ENCODE results near the gene MAP3K12.

The MAP3K12 gene

DNA sequence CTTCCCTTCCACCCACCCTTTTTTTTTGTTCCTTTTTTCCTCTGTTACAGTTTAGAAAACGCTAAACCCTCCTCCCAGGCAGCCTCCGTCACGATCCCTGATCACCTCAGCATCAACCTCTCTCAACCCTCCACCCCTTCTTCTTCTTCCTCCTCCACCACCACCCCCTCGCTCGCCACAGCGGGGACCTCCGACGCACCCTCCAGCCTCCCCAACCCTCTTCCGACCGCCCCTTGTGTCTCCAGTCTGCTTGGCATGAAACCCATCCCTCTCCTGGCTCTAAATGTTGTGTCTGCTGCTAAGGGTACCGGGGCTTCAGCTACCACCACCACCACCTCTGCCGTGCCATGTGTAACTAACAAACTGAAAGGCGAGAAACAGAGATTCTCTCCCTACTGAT lies 24.4 kb downstream of the MAP3K12 start:
- TF ChIP-seq POLR2AphosphoS5 (IDR thresholded peaks at IDR 0.05; ENCODE audit: low read depth) (no peak), GABPA (IDR thresholded peaks at IDR 0.05; ENCODE audit: low read depth) (no peak), SPI1 (IDR thresholded peaks at IDR 0.05; ENCODE audit: borderline replicate concordance, low read depth) (no peak)
- TF ChIP-seq, protein P1, sequence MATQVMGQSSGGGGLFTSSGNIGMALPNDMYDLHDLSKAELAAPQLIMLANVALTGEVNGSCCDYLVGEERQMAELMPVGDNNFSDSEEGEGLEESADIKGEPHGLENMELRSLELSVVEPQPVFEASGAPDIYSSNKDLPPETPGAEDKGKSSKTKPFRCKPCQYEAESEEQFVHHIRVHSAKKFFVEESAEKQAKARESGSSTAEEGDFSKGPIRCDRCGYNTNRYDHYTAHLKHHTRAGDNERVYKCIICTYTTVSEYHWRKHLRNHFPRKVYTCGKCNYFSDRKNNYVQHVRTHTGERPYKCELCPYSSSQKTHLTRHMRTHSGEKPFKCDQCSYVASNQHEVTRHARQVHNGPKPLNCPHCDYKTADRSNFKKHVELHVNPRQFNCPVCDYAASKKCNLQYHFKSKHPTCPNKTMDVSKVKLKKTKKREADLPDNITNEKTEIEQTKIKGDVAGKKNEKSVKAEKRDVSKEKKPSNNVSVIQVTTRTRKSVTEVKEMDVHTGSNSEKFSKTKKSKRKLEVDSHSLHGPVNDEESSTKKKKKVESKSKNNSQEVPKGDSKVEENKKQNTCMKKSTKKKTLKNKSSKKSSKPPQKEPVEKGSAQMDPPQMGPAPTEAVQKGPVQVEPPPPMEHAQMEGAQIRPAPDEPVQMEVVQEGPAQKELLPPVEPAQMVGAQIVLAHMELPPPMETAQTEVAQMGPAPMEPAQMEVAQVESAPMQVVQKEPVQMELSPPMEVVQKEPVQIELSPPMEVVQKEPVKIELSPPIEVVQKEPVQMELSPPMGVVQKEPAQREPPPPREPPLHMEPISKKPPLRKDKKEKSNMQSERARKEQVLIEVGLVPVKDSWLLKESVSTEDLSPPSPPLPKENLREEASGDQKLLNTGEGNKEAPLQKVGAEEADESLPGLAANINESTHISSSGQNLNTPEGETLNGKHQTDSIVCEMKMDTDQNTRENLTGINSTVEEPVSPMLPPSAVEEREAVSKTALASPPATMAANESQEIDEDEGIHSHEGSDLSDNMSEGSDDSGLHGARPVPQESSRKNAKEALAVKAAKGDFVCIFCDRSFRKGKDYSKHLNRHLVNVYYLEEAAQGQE (IDR thresholded peaks at IDR 0.05; ENCODE audit: insufficient replicate concordance, low read depth) = no peak
- TF ChIP-seq, protein P2, sequence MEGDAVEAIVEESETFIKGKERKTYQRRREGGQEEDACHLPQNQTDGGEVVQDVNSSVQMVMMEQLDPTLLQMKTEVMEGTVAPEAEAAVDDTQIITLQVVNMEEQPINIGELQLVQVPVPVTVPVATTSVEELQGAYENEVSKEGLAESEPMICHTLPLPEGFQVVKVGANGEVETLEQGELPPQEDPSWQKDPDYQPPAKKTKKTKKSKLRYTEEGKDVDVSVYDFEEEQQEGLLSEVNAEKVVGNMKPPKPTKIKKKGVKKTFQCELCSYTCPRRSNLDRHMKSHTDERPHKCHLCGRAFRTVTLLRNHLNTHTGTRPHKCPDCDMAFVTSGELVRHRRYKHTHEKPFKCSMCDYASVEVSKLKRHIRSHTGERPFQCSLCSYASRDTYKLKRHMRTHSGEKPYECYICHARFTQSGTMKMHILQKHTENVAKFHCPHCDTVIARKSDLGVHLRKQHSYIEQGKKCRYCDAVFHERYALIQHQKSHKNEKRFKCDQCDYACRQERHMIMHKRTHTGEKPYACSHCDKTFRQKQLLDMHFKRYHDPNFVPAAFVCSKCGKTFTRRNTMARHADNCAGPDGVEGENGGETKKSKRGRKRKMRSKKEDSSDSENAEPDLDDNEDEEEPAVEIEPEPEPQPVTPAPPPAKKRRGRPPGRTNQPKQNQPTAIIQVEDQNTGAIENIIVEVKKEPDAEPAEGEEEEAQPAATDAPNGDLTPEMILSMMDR (IDR thresholded peaks at IDR 0.05; ENCODE audit: insufficient read depth, low read length) = no peak
- DNase-seq (ENCODE audit: low read depth in 1 of 2, low spot score in 1 of 2) = no peak
- Histone ChIP-seq H3K27me3 (ENCODE audit: insufficient read depth, poor library complexity, severe bottlenecking) (no peaks in the 10 kb centered on the region), H3K4me3 (replicated peaks; ENCODE audit: insufficient read depth, low read length) (no peak overlapping the region), H3K27ac (replicated peaks) (no peak overlapping the region)

DNA sequence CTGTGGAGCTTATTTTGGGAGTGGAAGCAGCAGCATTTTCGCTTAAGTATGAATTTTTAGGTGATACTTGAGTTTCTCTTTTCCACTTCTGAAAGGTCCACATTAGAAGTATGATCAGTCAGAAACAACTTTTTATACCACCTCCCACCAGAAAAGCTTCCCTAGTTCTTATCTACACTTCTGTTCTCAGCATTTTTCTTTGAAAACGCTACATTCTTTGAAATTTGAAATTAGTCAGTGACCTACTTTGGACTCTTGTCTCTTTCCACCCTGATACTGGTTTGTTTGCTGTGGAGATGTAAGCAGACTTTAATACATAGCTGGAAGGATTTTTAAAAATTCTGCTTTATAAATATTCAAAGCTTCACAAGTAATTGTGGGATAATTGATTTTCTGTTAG lies 25.2 kb downstream of the MAP3K12 start:
- no peak for DNase-seq (ENCODE audit: low read depth in 1 of 2, low spot score in 1 of 2)
- TF ChIP-seq, protein P1 (IDR thresholded peaks at IDR 0.05; ENCODE audit: insufficient replicate concordance, low read depth) = no peak
- no peaks in the 10 kb centered on the region for H3K27me3 ChIP-seq (ENCODE audit: insufficient read depth, poor library complexity, severe bottlenecking)
- H3K4me3 ChIP-seq (replicated peaks; ENCODE audit: insufficient read depth, low read length) = no peak overlapping the region
- no peak overlapping the region for H3K27ac ChIP-seq (replicated peaks)

DNA sequence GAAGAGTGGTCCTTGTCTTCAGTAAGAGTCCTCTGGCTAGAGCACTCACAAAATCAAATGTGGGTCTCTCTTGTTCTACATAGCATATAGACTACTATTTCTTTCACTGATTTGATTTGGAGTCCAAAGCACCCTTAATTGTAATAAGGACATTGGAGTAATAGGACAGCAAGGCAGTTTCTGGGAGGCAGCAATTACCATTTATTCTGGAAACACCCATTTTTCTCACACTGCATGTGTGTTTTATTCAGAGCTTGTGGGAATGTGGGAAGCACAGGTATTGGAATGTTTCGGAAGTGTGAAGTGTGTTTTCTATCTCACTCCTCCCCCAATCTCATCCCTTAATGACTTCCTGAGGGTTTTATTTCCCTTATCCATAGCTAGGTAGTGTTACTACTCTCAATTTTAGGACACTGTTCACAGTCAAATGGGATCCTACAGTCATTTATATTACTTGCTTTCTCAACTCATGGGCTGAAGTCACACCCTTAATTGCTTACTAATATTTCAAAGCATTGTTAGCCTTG lies 27.1 kb downstream of the MAP3K12 start:
- Histone ChIP-seq H3K27me3 (ENCODE audit: insufficient read depth, poor library complexity, severe bottlenecking) (no peaks in the 10 kb centered on the region), H3K27ac (replicated peaks) (no peak overlapping the region), H3K4me3 (replicated peaks; ENCODE audit: insufficient read depth, low read length) (no peak overlapping the region)
- TF ChIP-seq SPI1 (IDR thresholded peaks at IDR 0.05; ENCODE audit: borderline replicate concordance, low read depth) (no peak), POLR2AphosphoS5 (IDR thresholded peaks at IDR 0.05; ENCODE audit: low read depth) (no peak)
- TF ChIP-seq, protein P1 (IDR thresholded peaks at IDR 0.05; ENCODE audit: insufficient replicate concordance, low read depth) = no peak
- TF ChIP-seq, protein P2 (IDR thresholded peaks at IDR 0.05; ENCODE audit: insufficient read depth, low read length) = no peak
- DNase-seq (ENCODE audit: low read depth in 1 of 2, low spot score in 1 of 2) = no peak

DNA sequence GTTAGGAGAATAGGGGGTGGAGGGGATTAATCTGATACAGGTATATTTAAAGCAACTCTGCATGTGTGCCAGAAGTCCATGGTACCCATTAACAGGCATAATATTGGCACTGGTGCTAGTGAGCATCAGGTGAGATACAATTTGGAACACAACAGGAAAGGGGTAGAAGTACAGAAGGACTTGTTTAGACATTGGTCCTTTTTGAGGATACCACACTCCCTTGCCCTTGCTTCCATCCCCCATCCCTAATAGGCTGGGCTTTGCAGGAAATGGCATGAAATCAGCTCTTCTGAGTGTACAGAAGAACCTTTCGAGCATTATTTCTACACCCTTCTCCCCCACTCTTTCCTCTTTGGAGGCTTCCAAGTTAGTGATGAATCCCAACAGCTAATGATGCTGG lies 31.0 kb downstream of the MAP3K12 start:
- no peaks in the 10 kb centered on the region for H3K27me3 ChIP-seq (ENCODE audit: insufficient read depth, poor library complexity, severe bottlenecking)
- TF ChIP-seq, protein P1 (IDR thresholded peaks at IDR 0.05; ENCODE audit: insufficient replicate concordance, low read depth) = no peak
- TF ChIP-seq SPI1 (IDR thresholded peaks at IDR 0.05; ENCODE audit: borderline replicate concordance, low read depth) (no peak), GABPA (IDR thresholded peaks at IDR 0.05; ENCODE audit: low read depth) (no peak)
- TF ChIP-seq, protein P2 (IDR thresholded peaks at IDR 0.05; ENCODE audit: insufficient read depth, low read length) = no peak

More for the DNA sequence above, 31.0 kb downstream of the MAP3K12 start:
- H3K4me3 ChIP-seq (replicated peaks; ENCODE audit: insufficient read depth, low read length) = no peak overlapping the region
- DNase-seq (ENCODE audit: low read depth in 1 of 2, low spot score in 1 of 2) = no peak
- H3K27ac ChIP-seq (replicated peaks) = no peak overlapping the region
